ENCODE results near the gene HRAS.

HRAS gene

GRCh38 chr11:514606-515005 is 20.8 kb downstream of the HRAS start:
- no peak for DNase-seq

GRCh38 chr11:512761-513595 is 22.4 kb downstream of the HRAS start:
- no peak for DNase-seq

GRCh38 chr11:508956-509355 is 26.4 kb downstream of the HRAS start:
- DNase-seq = no peak

GRCh38 chr11:507727-508515 is 27.5 kb downstream of the HRAS start:
- DNase-seq = peak in 1 of 56 donors; percentile 63

GRCh38 chr11:506995-507726 is 28.2 kb downstream of the HRAS start, which contains the start of gene RNH1:
Gene RNH1 (minus strand): TSS chr11:507242. CDS start chr11:502162, 5,080 bp downstream.
- peak; percentile 85 to 100 (median 98) for DNase-seq

GRCh38 chr11:506238-506994 is 29.0 kb downstream of the HRAS start:
- DNase-seq = peak; percentile 80 to 99 (median 96)

- no peak for DNase-seq
Measured at GRCh38 chr11:504994-505344, 30.4 kb downstream of the HRAS start.

GRCh38 chr11:504053-504993 is 31.1 kb downstream of the HRAS start:
- DNase-seq = peak in 4 of 56 donors; percentile 6 to 62 (median 47)

- DNase-seq = peak in 54 of 56 donors; percentile 26 to 94 (median 78)
Measured at GRCh38 chr11:503179-503981, 32.0 kb downstream of the HRAS start.

GRCh38 chr11:502288-503178 is 32.8 kb downstream of the HRAS start:
- no peak for DNase-seq

GRCh38 chr11:501683-502287 is 33.6 kb downstream of the HRAS start:
- DNase-seq = no peak

GRCh38 chr11:501001-501682 is 34.2 kb downstream of the HRAS start:
- DNase-seq = no peak

GRCh38 chr11:499201-500076 is 35.9 kb downstream of the HRAS start:
- DNase-seq = no peak

- no peak for DNase-seq
Measured at GRCh38 chr11:498297-499181, 36.8 kb downstream of the HRAS start.

Data from nucleus accumbens (tissue), 56 donors.